ENCODE data around the gene MIF.
"Not testable (repeated sequence)": the region's sequence is repeated elsewhere in the genome, so short reads cannot be mapped to it uniquely, and the experiment has no call there.

The MIF gene

DNA sequence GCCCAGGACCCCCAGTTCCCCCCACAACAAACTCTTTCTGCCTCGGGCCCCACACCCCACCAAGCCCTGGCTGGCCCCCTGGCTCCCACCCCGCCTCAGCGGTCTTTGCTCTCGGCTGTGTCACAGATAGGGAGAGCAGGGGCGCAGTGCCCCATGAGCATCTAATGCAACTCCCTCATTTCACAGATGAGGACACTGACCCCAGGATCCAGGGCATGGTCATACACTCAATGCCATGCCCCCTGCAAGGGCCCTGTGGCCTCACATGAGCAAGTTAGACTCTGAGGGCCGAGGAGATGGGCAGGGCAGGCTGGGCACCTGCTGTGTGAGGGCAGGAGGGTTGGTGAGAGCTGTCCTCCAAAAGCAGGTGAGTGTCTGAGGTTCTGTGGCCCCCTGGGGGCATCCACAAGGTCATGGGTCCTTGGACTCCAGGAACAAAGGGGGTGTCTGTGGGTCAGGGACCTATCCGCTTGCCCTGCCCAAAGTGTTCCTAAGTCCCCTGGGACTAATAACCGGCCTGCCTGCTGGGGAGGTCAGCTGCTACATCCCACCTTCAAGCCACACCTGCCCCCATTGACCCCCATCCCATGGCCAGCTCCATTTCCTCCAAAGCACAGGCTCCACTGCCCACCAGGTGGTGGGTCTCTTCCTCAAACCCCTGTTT lies 2.5 kb downstream of the MIF start:
- intact Hi-C loops (cut with DNase I): no loop called here
- DNase-seq: no peak

DNA sequence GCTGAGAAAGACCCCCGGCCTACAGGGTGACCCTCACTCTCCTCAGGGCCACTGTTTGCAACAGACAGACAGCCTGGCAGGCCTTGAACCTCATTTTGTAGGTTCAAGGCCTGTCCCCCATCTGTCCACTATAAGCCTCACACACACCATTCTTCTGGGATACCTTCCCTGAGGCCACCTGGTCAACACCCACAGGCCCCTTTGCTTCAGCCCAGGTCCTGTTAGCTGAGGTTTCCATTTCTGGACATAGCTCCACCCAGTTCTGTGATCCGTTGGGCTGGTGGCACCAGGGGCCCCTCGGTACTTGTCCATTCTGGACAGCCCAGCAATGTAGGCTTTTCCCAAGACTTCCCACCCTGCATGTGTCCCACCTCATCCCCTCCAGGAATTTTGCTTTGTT lies 3.1 kb downstream of the MIF start:
- intact Hi-C loops (cut with DNase I): no loop called here
- no peak for DNase-seq

DNA sequence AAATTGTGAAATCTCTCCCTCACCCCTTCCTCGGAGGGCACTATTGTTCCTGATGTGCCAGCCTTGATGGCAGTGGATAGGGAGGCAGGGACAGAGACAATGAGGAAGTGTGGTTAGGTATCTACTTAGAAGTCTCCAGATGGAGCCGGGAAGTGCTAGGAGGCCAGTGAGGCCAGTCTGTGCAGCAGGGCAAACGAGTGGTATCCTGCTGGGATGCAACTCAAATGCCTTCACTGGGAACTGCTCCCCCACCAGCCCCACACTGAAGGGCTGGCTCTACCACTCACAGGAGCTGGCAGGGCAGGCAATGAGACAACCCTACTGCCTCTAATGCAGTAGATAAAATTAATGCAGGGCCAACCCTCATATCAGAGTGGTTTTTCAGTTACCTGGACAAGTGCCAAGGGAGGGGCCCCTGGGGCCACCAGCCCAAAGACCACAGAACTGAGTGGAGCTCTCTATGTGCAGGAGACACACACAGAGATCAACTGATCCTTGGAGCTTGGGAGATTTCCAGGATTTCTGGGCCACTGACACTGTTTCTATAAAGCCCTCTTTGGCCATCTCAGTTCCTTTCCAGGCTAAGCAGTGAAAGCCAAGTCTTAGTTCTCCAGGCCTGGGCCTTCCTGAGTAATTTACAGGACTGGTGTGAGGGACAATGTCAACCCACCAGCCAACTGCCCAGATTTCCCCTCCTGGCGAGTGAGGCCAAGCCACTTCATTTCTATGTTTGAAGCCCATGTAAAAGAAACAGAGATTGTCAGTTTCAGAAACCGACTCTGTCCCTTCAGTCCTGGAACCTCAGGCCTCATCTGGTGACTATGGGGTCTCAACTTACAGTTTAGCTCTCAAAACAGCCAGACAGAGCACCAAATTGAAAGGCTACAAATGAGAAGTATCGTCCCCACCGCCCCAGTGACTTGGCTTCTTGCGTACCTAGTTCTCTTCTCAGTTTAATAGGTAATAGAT lies 4.1 kb downstream of the MIF start:
- intact Hi-C loops (cut with DNase I): no loop called here
- peak in 5 of 42 donors; percentile 19 to 49 (median 25) for DNase-seq

DNA sequence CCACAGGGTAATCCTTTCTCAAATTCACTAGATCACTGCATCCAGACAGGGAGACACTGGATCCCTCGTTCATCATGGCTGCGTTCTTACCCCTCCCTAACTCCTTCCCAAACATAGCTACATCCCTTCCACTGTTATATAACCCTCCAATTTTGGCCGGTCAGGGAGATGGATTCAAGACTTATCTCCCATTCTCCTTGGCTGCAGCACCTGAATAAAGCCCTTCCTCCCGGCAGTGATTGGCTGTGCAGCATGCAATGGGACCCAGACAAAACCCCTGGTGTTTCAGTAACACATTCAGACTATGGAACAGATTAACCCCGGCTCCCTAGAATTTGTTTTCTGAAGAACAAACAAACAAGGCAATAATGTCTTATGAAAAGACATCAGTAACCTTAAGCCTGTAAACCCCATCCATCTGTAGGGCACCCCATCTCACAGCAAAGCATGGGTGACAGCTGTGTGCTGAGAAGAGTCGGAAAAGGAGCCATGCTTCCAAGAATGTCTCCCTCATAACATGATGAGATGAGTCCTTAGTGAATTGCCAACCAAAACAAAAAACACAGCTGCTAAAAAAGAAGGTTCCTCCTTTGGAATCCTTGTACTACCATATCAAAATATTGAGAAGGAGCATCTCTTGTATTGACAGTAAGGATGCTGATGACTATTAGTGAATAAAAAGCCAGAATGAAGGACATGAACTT lies 5.0 kb downstream of the MIF start:
- DNase-seq: no peak
- intact Hi-C loops (cut with DNase I): no loop called here

DNA sequence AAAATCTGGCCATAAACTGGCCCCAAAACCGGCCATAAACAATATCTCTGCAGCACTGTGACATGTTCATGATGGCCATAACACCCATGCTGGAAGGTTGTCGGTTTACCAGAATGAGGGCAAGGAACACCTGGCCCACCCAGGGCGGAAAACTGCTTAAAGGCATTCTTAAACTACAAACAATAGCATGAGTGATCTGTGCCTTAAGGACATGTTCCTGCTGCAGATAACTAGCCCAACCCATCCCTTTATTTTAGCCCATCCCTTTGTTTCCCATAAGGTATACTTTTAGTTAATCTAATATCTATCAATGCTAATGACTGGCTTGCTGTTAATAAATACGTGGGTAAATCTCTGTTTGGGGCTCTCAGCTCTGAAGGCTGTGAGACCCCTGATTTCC lies 6.0 kb downstream of the MIF start:
- intact Hi-C loops (cut with DNase I); DNase-seq: not testable (repeated sequence)

DNA sequence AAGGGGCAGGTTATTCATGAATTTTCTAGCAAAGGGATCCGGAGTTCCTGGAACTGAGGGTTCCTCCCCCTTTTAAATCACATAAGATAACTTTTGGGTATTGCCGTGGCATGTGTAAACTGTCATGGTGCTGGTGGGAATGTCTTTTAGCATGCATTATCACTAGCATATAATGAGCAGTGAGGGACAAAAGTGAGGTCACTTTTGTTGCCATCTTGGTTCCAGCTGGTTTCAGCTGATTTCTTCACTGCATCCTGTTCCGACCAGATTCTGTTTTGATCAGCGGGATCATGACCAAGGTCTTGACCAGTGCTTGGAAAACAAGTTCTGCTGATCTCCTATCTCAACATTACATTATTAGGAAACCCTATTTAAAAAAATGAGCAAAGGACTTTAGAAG lies 7.4 kb downstream of the MIF start:
- DNase-seq: no peak
- intact Hi-C loops (cut with DNase I): no loop called here

DNA sequence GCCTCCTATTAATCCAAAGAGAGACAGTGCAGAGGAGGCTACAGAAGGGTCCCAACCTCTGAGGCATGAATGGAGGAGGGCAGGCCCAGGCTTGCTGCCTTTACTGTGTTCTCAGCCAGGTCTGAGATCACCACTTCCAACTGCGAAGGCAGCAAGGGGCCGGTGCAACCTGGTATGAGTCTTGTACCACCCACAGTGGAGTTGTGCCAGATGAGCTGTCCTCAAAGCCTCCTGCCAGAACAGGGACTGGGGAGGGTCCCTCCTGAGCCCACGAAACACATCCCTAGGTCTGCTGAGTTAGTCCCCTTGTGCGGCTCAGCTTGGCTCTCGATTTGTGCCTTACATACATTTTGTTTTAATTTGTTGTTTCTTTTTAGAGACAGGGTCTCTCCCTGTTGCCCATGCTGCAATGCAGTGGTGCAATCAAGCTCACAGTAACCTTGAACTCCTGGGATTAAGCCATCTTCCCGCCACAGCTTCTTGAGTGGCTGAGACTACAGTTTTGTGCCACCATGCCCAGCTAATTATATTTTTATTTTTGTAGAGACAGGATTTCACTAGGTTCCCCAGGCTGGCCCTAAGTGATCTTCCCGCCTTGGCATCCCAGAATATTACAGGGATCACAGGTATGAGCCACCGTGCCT lies 9.3 kb downstream of the MIF start:
- DNase-seq: no peak
- intact Hi-C loops (cut with DNase I): no loop called here

DNA sequence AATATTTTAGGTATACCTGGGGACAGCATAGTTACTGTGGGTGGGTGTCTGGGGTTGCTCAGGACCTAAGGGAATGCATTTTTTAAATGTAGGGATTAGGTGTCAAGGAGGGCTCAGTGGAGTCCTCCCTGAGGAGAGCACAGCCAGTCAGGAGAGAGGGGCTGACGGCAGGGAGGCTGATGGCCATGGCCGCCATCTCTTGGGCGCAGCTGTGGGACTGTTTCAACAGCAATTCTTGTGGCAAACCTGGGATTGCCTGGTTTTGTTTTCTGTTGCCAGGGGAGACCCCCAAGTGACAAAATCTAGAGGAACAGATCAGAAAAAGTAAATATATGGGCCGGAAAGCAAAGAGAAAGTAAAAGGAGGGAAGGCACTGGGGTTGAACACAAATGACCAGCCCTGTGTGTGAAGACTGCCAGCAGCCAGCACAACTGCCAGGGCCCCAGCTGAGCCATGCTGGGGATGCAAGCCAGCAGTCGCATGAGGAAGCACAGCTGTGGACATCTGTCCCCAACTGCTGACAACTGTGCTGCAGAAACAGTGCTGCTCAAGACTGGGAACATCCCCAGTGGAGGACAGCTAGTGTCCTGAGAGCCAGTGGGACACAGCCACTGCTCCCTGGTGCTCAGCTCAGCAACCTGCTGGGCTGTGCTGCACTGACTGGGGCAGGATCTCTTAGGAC lies 10.5 kb downstream of the MIF start:
- intact Hi-C loops (cut with DNase I): no loop called here
- DNase-seq: peak; percentile 31 to 92 (median 82)

DNA sequence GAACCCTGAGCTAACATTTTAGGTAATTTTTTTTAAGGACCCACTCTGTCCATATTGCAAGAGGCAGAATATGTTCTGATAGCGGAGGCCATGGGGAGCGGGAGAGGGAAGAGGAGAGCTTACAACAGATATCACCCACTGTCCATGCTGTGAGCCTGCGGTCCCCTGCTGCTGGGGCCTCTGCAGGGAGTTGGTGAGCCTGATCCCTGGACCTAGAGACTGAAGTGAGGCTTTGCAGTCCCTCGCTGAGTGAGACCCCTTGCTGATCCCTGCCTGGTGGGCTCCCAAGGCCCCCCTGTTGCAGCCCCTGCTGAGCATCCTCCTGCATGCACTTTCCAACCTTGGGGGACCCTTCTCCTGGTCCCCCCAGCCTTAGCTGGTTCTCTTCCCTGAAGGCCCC lies 12.5 kb downstream of the MIF start:
- intact Hi-C loops (cut with DNase I): no loop called here
- DNase-seq: no peak

DNA sequence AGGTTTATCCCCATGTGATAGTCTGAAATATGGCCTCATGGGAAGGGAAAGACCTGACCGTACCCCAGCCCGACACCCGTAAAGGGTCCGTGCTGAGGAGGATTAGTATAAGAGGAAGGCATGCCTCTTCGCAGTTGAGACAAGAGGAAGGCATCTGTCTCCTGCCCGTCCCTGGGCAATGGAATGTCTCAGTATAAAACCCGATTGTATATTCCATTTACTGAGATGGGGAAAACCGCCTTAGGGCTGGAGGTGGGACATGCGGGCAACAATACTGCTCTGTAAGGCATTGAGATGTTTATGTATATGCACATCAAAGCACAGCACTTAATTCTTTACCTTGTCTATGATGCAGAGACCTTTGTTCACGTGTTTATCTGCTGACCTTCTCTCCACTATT lies 13.2 kb downstream of the MIF start:
- DNase-seq; intact Hi-C loops (cut with DNase I): not testable (repeated sequence)

DNA sequence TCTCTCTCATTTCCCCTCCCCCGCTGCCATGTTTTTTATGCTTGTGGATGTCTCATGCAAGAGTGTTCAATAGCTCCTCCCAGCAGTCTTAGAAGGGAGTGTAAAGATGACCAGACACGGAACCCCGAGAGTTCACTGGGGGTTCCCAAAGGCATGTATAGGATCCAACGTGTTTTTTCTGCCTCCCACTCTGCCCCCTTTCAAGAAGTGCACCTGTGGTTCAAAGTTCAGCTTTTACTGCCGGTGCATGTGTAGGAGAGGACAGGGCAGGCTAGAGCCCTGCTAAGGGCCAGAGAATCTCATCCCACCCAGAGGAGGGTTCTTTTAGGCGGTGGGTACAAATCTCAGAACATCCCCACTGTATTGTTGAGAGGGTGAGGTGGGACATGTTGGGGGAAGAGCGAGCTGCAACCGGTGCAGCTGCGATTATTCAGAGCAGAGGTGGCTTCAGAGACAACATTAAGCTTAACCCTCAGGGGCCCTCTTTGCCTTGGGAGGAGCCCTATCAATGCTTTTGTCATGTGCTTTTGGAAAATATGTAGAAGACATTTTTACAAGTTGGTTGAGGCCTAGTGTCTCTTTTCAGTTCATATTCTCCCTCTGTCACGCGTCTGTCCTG lies 14.5 kb downstream of the MIF start:
- intact Hi-C loops (cut with DNase I): no loop called here
- DNase-seq: peak in 1 of 42 donors; percentile 1

DNA sequence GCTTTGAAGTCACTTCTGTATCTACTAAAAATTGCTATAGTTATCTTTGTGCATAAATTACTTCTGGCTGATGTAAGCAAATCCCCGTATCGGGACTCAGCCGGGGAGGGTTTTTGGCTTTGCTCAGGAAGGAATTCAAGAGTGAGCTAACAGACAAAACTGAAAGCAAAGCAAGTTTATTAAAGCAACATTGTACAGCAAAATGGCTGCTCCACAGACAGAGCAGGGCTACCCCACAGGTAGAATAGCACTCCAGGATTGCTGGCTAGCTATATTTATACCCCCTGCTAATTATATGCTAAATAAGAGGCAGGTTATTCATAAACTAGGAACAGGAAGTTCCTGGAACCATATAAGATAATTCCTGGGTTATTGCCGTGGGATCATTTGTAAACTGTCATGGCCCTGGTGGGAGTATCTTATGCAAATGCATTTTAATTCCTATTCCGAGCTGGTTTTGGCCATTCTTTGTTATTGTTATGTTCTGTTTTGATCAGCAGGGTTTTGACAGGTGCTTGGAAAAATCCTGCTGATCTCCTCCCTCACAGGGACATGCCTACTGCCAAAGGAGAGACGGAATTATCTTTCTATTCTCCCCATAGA lies 15.2 kb downstream of the MIF start:
- peak in 2 of 42 donors; percentile 23 to 32 for DNase-seq
- intact Hi-C loops (cut with DNase I): no loop called here

DNA sequence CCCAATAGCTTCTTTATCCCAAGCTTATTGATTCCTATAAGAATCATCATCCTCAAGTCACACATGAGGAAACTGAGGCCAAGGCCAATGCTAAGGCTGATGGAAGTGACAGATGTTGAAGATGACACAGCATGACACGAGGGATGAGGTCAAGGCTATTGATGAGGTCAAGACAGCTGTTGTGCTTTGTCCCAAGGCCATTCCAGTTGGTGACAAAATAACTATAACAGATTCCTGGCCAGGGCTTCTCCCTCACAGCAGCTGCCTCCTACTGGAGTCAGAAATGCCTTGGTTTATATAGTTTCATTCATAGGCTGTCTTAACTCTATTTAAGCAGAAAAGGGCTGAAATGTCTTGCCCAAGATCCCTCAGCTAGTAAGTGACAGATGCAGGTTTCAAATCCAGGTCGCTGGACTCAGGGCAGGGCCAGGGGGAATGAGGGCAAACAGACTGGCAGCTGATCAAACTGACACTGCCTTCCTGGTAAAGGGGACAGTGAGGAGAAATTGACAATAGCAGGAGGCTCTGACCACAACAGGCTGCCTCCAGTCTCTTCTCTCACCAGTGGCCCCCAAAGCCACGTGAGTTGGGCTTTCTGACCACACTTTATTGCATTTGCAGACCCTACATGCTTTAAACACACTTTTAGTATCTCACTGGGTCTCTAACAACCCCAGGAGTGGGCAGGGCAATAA lies 16.5 kb downstream of the MIF start:
- peak in 1 of 42 donors; percentile 5 for DNase-seq
- intact Hi-C loops (cut with DNase I): loop anchor here (10.0 kb wide), 1 partner anchor 64 kb away; the partner anchor contains the start of gene DDT

DNA sequence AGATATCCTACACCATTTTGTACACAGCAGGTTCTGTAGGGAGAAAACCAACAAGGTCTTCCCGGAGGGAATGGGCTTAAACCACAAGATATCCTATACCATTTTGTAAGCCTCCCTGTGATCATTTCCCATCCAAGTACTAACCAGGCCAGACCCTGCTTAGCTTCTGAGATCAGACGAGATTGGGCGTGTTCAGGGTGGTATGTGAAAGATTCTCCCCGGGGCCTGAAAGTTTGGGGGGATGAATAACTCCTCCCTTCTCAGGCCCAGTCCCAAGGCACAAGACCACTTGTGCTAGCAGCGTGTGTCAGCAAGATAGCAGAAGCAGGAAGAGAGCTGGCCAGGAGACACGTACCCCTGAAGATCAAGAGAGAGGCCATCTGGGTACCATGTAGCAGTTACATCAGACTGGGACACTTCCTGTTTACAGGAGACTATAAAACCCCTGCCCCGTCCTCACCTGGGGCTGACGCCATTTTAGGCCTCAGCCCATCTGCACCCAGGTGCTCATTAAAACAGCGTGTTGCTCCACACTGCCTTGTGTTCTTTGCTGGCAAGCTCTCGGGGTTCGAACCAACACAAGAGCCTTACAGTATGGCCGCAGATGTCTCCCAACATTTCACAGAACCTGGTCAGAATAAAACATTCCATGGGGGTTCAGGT lies 17.3 kb downstream of the MIF start:
- intact Hi-C loops (cut with DNase I): loop anchor here (10.0 kb wide), 1 partner anchor 63 kb away; the partner anchor contains the start of gene DDT
- DNase-seq: peak in 2 of 42 donors; percentile 17 to 31

DNA sequence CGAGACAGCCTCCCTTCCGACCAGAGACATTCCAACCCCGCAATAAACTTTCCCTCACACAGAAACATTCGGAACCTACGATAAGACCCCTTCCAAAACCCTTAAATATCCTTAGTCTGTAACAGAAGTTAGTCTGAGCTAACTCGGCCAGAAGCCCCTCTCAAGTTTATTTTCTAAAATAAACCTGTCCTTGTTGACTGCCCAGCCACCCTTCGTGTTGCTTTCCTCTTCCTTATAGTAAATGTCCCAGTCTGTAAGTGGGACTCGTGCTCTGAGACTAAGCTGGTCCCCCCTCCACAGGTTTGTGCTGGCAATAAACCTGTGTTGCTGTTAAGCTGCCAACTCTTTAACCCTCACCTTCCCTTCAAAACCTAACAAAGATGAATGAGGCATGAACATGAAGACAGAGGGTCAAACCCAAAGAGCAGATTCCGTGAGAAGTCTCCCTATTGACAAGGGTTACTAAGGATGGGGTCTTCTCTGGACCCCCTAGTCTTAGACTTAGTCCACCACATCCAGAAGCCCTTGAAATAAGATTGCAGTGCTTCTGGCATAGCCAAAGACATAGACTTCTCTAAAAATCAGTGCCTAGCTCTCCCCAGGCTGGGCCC lies 18.2 kb downstream of the MIF start:
- DNase-seq: peak in 2 of 42 donors; percentile 14 to 33
- intact Hi-C loops (cut with DNase I): loop anchor here (10.0 kb wide), 1 partner anchor 62 kb away; the partner anchor contains the start of gene DDT

DNA sequence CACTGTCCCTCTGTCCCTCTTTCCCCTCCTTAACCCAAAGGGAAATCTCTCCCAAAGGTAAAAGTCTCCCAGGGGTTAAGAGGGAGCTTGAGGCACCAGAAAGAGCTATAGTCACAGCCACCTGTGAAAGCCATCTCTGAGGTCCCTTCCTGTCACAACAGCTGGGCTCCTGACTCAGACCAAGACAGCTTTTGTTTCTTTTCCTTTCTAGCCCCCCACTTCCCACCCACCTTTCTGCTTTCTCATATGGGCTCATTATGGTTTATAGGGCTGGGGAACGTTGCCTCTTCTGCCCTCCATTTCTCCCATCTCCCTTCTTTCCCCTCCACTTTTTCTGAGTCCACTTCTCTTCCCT lies 19.1 kb downstream of the MIF start:
- intact Hi-C loops (cut with DNase I): loop anchor here (10.0 kb wide), 1 partner anchor 62 kb away; the partner anchor contains the start of gene DDT
- DNase-seq: no peak

Measured in head of caudate nucleus (tissue), 42 donors.